Measurements from ENCODE around the gene CDH20.

DNA sequence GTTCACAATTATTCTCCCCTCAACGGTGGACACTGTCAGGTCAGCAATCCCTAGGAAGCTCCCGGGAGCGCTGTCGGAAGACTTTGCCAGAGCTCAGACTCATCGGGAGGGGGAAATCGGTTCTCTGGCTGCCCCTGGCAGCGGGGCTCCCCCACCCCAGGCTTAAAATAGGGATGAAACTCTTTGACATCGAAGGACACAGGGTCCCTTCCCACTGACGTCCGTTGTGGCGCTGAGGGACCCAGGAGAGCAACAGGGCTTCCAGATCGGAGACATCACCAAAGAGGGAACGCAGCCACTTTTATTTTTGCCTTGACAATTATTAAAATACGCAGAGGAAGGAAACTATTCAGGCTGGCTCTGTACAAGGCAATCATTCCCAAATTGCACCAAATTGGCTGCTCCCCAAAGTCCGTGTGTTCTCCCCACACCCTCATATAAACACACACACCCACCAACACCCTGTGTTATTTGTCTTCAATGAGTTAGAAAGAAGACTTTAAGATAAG is 249.0 kb downstream of the CDH20 start:
- TF ChIP-seq, protein P1, sequence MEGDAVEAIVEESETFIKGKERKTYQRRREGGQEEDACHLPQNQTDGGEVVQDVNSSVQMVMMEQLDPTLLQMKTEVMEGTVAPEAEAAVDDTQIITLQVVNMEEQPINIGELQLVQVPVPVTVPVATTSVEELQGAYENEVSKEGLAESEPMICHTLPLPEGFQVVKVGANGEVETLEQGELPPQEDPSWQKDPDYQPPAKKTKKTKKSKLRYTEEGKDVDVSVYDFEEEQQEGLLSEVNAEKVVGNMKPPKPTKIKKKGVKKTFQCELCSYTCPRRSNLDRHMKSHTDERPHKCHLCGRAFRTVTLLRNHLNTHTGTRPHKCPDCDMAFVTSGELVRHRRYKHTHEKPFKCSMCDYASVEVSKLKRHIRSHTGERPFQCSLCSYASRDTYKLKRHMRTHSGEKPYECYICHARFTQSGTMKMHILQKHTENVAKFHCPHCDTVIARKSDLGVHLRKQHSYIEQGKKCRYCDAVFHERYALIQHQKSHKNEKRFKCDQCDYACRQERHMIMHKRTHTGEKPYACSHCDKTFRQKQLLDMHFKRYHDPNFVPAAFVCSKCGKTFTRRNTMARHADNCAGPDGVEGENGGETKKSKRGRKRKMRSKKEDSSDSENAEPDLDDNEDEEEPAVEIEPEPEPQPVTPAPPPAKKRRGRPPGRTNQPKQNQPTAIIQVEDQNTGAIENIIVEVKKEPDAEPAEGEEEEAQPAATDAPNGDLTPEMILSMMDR (IDR thresholded peaks at IDR 0.05; ENCODE audit: insufficient read depth, low read length, poor library complexity, severe bottlenecking), result peak; percentile 16
- TF ChIP-seq EZH2phosphoT487 (conservative IDR thresholded peaks at IDR 0.05; ENCODE audit: low read length), result no peak
